UCSD-AML1 (cell line): ENCODE data around the gene PDGFRB.

Source experiments
- DNase-seq: peaks from one replicate; lab custom pipeline; 2025; ENCODE audit not compliant: unreplicated experiment; lab: John Stamatoyannopoulos, UW

PDGFRB gene

DNA sequence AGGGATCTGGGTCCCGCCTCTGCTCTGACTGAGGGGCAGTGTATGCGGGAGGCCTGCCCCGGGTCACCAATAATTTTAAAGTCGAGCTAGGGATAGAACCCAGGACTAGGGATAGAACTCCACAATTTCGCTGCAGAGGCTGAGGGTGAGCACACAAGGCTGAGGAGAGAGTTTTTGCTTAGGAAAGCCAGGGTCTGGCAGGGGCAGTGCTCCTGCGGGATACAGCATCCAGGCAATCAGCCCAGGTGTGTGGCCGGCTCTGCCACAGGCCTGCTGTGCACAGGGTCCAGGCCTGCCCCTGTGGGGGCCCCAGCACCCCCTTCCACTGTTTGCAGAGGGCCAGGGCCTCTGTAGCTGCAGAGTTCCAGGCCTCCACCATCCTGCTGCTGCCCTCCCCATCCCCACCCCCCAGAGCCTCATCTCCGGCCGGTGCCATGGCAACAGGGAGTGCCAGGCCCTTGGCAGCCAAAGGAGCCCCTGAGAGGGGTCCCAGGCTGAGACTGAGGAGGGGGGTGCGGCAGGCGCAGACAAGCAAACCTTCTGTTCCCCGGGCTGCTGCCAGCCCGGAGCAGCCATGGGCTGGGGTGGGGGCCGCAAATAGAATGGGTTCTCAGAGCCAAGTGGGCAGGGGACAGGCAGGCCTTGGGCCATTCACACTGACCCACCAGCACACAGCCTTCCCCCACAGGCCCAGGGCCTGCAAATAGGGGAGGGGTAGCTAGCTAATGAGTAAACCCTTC lies 8.6 kb downstream of the PDGFRB start:
- no peak for DNase-seq

DNA sequence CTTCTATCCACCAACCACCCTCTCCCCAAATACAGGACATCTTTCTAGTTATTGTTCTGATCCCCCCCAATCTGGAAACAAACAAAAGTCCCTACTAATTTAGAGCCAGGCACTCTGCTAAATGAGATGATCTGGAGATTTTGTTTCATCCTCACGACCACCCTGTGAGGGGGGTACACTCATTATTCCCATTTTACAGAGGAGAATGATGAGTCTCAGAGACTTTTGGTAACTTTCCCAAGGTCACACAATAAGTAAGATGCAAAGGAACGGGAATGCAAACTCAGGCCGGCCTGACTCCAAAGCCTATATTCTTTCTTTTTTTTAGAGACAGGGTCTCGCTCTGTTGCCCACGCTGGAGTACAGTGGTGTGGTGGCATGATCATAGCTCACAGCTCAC lies 9.4 kb downstream of the PDGFRB start:
- no peak for DNase-seq

DNA sequence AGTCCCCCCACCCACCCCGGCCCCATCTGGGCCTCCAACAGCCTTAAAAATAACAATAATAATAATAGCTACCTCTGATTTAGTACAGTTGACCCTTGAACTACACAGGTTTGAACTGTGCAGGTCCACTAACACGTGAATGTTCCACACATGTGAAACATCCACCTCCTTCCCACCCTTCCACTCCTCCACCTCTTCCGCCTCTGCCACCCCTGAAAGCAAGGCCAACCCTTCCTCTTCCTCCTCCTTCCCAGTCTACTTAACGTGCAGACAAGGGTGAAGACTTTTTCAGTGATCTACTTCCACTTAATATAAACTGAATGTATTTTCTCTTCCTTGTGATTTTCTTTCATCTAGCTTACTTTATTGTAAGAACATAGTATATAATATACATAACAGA lies 10.8 kb downstream of the PDGFRB start:
- no peak for DNase-seq

DNA sequence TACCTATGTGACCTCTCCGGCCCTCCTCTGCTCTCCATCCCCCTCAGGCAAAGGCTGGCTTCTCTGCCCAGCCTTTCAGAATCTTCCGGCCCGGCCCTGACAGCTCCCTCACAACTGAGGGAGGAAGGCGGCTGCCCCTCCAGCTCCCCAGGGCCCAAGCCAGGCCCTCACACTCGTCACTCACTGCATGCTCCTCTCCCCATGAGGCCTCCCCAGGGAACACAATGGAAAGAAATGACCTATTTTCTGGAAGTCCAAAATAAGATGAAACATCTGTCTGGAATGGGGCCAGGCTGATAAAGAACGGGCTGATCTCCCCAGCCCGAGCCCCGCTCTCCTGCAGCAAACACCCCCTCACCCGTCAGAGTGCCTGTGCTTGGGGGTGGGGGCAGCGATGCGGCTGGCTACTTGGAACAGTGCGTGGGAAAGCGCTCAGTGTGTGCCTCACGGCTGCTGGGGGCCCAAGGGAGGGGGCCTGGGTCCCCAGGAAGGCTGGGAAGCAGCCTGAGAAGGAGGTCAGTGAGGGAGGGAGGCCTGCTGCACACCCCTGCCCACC lies 11.3 kb downstream of the PDGFRB start:
- DNase-seq = no peak

DNA sequence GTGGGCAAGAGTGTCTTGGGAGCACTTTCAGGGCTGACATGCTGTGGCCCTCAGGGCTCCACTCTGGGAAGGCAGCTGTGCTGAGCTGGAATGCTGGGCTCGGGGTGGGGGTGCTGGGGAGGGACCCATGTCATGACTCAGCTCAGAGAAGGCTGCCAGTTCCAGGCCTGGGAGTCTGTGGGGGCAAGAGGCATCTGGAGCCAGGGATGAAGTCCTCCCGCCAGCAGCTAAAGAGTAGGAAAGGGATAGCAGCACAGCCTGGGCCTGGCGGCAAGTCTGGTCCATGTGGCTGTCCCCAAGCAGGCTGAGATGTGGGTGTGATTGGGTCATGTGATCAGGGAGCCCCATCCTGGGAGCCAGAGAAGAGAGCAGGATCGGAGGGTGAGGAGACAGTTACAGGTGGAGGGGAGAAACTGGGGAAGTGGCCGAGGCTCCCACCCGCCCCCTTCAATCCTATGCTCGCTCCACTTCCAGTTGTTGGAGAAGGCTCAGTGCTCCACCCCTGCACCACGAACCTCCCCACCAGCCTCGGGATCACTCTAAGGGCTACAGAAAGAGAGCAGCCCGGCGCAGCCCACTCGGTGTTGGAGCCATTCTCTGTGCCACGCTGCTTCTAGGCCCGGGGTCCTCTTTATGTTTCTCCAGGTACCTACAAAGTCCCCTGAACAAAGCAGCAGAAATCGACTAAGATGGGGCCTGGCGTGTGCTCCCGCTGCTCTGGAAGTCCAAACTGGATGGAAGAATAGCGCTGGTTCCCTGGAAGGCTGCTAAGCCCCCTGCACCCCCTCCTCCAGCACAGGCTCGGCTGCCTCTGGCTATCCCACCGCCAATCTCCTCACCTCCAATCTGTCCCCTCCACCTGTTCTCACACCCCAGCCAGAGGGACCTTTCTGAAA lies 12.0 kb downstream of the PDGFRB start:
- DNase-seq = no peak

DNA sequence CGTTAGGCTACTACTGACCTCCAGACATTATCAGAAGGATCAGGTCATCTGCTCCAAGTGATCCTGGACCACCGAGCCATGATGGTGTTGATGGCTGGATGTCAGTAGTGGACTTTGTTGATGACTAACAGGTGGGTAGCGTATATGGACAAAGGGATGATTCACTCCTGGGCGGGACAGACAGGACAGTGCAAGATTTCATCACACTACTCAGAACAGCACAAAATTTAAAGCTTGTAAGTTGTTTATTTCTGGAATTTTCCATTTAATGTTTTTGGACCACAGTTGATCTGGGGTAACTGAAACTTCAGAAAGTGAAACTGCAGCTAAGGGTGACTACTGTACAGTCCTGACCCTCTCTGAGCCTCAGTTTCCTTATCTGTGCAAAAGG lies 12.7 kb downstream of the PDGFRB start:
- DNase-seq = no peak

DNA sequence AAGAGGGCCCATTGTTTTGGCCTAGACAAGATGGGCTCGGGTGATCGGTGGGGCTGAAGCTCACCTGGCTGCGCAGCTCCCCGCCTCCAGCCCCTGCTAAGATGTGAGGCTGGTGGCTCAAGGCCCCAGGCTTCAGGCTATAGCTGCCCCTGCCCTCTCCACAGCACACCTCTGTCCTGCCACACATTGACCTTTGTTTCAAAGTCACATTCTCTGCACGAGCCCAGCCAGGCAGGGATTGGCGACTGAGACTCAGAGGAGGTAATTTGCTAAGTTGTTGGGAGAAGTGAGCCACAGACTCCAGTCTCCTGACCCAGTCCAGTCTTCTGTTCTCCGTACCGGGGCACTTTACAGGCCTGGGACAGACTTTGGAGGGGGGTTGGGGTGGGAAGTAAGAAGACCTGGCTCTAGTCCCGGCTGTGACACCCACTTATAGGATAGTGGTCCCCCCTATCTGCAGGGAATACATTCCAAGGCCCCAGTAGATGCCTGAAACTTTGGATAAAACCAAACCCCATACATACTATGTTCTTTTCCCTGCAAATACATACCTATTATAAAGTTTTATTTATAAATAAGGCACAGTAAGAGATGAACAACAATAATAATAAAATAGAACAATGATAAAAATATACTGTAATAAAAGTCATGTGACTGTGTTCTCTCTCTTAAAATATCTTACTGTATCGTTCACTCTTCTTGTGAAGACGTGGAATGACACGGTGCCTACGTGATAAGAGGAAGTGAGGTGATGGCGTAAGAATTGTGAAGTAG lies 13.3 kb downstream of the PDGFRB start:
- no peak for DNase-seq

DNA sequence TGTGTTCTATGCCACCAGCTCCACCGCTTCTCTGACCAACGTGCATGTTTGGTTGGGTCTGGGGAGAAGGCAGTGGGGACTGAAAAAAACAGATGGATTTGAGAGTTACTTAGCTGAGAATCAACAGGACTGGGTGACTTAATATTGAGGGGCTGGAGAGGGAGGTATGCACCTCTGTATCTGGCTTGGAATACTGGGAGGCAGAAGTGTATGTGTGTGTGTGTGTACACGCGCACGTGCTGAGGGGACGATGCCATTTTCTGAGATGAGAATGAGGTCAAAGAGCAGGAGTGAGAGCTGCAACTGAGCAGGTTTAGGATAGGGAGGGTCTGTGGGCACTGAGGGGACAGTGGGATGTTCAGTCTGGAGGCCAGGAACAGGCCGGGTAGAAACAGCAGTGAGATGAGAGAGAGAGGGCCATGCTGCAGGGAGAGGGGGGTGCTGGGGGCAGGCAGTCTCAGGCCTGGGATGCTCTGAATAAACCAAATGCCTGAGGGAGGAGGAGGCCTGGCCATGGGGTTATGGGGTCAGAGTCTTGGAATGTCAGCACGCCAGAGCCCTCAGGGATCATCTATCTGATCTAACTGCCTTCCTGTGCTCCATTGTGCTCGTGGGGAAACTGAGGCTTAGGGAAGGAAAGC lies 14.0 kb downstream of the PDGFRB start:
- no peak for DNase-seq

DNA sequence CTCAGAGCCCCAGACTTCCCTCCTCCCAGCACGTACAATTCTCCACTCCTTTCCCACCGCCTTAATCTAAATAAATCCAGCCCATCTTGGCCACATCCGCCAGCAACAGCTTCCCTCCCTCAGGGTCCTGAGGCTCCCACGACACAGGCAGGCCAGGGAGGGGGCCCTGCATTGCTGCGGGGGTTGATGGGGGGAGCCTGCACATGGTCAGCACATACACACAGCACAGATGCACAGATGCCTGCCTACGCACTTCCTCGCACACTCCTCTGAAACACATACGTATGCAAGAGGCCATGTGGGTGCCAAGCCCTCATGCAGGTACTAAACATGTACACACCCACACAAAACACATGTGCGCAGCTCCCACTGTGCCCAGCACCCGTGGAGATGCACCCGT lies 14.8 kb downstream of the PDGFRB start:
- DNase-seq = peak; percentile 52

DNA sequence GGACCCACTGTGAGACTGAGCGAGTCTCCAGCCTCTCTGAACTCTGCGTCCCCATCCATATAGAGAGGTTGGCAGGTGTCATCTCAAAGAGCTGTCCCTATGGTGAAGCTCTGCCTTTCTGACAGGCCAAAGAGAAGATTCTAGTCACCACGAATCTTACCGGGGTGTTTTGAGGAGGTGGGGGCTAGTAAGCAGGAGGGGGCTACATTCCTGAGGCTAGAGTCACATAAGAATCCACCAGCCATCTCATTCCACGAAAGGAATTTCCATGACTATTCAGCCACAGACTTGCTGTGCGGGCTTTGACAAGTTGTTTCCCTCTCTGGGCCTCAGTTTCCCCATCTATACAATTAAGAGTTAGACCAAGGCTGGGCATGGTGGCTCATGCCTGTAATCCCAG lies 16.3 kb downstream of the PDGFRB start:
- DNase-seq = no peak

DNA sequence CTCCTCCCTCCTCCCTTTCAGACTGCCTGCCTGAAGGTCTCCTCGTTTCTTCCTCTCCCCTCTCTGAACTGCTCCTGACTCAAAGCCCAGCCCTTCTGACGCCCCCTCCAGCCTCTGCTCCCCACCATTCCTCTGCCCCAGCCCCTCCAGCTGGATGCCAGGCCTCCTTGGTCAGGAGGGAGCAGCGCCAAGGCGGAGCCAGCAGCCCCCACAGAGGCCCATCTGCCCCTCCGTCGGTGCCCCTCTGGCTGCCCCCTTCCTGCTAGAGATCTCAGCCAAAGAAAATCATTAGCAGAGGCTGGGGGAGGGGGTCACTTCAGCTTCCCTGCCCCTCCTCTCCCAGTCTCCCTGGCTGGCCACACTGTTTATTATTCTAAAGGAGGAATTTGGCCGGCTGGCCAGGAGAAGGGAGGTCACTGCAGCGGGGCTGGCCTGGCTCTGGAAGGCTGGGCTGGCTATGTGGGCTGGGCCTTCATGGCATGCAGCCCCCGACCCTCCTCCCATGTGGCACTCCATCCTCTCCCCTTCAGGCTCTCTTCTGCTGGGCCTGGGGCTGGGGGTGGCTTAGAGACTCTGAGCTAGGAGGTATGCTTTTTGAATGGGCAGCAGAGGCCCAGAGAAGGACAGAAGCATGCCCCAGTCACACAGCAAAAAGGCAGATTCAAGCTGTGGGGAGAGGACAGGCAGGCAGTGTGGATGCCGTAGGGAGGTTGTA lies 16.9 kb downstream of the PDGFRB start:
- no peak for DNase-seq

DNA sequence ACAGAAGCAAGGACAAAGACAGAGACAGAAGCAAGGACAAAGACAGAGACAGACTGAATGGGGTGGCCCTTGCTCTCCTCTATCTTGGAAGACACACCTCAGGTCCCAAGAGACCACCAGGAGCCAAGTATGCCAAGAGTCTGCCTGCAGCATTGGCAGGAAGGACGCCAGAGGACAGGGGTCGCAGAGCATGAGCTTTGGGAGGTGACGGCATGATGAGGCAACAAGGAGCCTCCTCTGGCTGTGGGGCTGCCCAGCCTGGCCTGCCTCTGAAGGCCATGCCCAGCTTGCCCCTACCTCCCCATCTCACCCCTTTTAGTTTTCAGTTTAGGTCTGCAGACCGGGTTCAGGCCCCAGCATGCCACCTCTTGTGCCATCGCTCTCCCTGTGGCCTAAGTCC lies 17.6 kb downstream of the PDGFRB start:
- DNase-seq = no peak

DNA sequence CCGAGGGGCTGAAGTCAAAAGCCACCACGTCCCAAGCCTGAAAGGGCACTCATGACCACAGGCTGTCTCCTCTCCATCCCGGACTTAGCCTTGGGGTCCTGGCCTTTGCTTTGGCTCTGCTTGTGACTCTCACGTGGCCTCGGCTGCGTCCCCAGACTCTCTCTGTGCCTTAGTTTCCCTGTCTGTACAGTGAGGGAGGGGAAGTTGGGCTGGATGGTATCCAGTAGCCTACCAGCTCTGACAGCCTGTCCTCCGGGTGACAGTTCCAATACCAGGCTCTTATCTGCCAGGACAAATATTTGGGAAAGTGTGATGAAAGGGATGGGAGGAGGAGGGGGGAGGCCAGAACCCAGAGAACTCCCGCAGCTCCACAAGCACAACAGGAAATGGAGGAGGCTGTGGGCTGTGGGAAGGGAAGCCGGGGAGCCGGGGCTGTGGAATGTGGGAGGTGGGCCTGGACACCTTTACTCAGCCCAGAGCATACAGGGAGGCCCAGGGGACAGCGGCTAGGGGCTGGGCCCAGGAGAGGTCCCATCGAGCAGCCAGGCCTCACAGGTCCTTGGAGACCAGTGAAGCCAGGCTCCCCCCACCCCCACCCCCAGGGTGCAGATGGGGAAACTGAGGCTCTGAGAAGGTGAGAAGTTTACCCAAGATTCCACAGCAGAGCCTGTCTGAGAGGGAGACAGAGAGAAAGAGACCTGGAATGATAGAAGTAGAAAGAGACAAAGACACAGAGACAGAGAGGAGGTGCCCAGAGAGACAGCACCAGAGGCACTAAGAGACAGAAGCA lies 18.3 kb downstream of the PDGFRB start:
- DNase-seq = no peak

DNA sequence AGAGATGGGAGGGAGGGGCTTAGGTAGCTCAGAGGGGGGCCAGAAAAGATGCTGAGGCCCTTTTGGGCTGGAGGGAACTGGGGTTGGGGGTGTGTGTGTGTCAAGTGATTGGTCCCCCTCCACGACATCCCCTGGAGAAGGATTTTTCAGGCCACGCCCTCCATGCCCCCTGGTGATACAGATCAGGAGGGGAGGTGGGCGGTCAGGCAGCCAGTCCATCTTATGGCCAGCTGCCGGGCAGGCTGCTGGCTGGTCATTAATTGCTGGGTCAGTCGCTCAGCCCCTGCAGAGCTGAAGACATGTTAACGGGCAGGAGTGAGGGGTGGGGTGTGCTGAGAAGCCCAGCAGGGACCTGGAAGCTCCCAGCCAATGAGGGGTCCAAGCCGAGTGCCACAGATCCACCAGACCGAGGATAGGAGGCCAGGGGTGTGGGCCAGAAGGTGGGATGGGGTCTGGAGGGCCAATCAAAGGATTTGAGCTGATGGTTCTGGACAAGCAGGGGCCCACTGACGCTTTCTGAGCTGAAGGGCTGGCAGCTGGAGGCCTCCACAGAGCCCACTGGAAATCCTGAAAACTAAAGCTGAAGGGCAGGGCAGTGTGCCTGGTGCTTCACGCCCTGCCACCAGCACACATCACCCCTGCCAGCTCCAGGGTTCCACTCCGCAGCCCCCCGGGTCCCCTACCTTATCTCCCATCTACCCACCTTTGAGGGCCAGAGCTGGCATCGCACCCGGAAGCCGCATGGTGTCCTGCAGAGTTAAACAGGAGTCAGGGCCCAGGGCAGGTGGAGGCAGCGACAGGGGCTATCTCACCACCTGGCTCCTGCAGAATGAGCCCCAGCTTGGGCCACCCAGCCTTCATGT lies 19.1 kb downstream of the PDGFRB start:
- DNase-seq = no peak

DNA sequence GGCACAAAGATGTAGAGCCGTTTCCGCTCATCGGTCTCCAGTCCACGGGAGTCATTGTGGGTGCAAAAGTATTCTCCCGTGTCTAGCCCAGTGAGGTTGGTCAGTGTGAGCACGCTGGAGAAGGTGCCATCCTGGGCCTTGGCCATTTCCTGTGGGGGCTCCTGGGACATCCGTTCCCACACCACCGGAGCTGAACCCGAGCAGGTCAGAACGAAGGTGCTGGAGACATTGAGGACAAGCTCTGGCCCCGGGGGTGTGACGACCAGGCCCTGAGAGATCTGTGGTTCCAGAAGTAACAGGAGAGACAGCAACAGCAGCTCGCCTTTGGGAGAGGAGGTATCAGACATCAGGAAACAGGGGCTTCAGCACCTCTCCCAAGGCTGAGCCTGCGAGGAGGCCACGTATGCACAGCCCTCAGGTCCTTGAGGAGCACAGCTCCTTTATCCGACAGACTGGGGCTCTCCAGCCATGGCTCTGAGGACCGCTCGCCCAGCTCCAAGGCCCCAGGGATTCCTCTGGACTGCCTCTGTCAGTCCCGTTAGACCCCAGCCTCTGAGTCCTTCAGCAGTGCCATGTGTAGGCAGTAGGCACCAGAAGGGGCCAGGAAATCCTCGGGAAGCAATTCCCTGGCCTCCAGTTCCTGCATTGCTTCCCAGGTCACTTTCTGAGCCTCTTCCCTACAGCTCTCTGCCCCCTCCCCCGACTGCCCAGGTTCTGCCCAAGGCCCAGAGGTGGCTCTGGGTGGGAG lies 19.9 kb downstream of the PDGFRB start:
- no peak for DNase-seq

DNA sequence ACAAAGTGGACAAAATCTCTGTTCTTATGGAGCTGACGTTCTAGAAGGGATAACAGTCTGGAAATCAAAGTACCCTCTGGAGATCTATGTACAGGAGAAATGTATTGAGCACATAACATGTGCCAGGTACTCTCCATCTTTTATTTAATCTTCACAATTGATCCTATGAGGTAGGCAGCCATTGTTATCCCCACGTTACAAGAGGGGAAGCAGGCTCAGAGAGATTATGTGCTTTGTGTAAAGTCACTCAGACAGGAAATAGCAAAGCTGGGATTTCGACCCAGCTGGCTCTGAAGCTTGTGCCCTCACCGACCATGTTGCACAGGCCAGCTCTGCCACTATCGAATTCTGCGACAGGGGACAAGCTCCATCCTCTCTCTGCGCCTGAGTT lies 21.5 kb downstream of the PDGFRB start:
- no peak for DNase-seq

DNA sequence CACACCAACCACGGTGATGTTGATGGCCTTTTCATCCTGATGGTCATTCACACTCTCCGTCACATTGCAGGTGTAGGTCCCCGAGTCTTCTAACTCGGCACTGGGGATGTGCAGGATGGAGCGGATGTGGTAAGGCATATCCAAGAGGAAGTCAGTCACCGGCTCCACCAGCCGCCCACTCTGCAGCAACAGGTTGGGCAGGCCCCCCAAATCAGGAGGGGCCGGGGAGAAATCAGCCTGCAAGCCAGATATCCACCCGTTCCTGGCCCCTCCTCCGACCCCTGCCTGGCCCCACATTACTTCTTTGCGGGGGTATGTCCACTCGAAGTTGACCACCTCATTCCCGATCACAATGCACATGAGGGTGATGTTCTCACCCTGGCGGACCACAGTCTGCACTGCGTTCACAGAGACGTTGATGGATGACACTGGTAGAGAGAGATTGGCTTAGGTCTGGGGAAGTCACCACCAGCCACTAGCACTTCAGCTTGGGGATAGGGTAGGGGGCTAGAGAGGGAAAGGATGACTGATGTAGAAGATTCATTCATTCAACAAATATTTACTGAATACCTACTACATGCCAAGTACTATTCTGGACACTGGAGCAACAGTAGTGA lies 22.0 kb downstream of the PDGFRB start:
- DNase-seq = no peak
